Right kidney (tissue), 1 donor: ENCODE data around the gene LCE2A.

Experiments used
- DNase-seq: peaks from one replicate; pipeline ENCODE4 v3.0.0-alpha.2; 2016

LCE2A gene

DNA sequence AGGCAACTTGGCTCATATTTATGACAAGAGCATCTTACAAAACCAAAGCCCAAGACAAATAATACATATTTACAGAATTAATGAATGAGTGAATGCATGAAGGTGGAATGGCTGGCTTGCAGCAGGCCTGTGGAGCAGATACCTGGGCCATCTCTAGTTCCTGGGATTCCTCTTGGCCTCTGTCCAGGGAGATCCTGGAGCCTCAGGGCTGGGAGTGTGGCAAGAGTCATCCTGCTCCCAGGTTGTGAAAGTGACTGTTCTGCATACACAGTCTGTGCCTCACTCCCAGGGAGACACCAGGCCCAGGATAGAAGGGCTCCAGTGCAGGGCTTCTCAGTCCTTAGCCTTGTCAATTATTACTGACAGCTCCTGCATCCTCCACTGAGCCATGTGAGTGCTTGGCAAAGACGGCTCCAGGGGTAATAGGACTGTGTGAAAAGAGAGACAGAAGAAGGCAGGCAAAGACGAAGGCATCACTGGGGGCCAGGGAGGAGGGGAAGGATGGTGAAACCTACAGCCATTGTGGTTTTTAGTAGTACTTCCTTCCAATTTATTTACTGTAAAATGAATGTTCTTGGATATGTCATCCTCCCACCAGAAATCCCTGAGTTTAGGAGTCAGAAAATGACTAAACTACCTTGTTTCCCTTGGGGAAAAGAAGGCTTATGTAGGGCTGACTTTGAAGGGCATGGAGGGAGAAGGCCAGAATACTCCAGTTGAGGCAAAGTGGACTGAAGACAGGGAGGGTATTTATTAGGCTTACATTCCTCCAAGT is 45.4 kb downstream of the LCE2A start:
- no peak for DNase-seq

DNA sequence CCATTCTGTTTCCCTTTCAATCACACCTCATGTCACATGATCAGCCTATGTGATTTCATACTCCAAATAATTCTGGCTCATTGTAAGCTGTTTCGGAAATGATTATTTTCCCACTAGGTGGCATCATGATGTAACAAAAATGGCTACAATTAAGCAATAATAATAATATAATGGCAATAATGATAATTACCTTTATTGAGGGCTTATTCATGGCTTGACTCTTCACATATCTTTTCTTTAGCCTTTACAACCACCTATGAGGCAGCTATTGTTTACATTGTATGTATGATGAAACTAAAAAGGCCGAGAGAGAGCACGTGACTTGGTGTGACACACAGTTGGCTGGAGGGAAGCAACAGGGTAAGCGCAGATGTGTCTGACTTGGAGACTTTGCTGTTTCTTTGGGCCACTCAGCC is 47.2 kb downstream of the LCE2A start:
- DNase-seq: no peak

DNA sequence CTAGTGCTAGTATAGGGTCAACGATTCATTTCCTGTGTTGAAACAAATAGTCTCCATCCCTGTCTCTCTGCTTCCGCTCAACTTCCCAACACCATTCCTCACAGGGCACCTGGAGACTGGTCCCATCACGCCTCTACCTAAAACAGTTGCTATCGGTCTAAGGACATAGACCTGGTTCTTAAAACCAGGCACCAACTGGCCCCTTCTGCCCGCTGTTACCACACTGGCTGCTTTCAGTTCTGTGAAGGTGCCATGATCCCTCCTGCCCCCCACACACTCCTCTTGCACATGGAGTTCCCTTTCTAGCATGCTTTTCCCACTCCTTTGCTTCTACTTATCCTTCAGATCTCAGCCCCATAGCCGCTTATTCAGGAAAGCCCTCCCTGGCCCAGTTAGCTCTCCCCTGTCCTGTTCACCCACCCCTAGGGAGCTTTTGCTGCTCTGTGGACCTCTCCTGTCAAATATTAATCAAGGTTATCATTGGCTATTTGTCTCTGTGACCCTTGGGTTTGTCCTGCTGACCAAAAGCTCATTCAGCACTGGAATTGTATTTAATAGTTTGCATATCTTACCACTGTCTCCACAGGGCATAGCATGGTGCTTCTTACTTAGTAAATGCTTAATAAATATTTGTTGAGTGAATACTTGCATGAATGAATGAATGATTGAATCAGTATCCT is 47.8 kb downstream of the LCE2A start:
- DNase-seq: no peak

DNA sequence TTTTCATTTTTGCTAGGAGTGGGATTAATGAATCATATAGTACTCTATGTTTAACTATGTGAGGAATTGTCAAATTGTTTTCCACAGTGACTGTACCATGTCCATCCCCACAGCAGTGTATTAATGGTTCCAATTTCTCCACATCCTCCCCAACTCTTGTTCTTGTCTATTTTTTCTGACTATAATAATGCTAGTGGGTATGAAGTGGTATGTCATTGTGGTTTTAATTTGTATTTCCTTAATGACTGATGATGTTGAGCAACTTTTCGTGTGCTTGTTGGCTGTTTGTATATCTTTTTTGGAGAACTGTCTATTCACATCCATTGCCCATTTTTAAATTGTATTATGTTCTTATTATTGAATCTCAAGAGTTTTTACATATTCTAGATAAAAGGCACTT is 49.7 kb downstream of the LCE2A start:
- DNase-seq: no peak
